Breast epithelium (tissue), 4 donors: ENCODE results near the gene COL4A2. TPM values are rescaled to one million over a fixed set of nuclear protein-coding genes. Genes with fewer than 3 reads are reported as not detected.
A peak's percentile ranks its signal among the peaks of the same experiment; 100 is the strongest.

Experiments
- DNase-seq, 2 donors: peaks; one replicate each; pipeline ENCODE4 v3.0.0-alpha.2; 2019; ENCODE audit warnings: low spot score in 2 of 2
- H3K27ac ChIP-seq, 2 donors: fragments of 200-600 bp; sonication (generic) in 1 of 2; one replicate each; pipeline ENCODE4 v1.5.1; 2016 to 2019; ENCODE audit warnings: mild to moderate bottlenecking in 1 of 2
- H3K27me3 ChIP-seq, 2 donors: fragments of 200-600 bp; sonication (generic) in 1 of 2; one replicate each; pipeline versions ENCODE4 v1.5.1 to v1.6.0; 2017 to 2019; ENCODE audit warnings: control low read depth in 1 of 2, mild to moderate bottlenecking in 1 of 2
- H3K36me3 ChIP-seq: fragments of 200-600 bp; one replicate; pipeline ENCODE4 v1.5.1; 2019
- H3K4me1 ChIP-seq, 2 donors: fragments of 200-600 bp; sonication (generic); one replicate each; pipeline ENCODE4 v1.5.1; 2016 to 2019; ENCODE audit warnings: control low read depth in 1 of 2
- H3K4me3 ChIP-seq, 3 donors: fragments of 200-600 bp; sonication (generic); 1 replicate in 2 of 3; 2 replicates in 1 of 3; pipeline ENCODE4 v1.5.1; 2016 to 2019; ENCODE audit warnings: mild to moderate bottlenecking in 3 of 3, moderate library complexity in 2 of 3
- H3K9me3 ChIP-seq, 2 donors: fragments of 200-600 bp; sonication (generic) in 1 of 2; one replicate each; pipeline ENCODE4 v1.5.1; 2016 to 2019; ENCODE audit warnings: control low read depth in 1 of 2
- CTCF ChIP-seq, 3 donors: fragments of 450-650 bp; IDR thresholded peaks; one replicate each; pipeline ENCODE4 v1.5.1; 2016 to 2017; ENCODE audit warnings: antibody characterized with exemption in 3 of 3, mild to moderate bottlenecking in 3 of 3, moderate library complexity in 3 of 3
- POLR2A ChIP-seq: fragments of 450-650 bp; IDR thresholded peaks from one replicate; pipeline ENCODE4 v1.6.1; 2016; ENCODE audit warnings: antibody characterized with exemption, mild to moderate bottlenecking, moderate library complexity
- POLR2AphosphoS5 ChIP-seq, 3 donors: sonication (generic); formaldehyde crosslinking; IDR thresholded peaks; one replicate each; pipeline ENCODE4 v1.6.1; 2017; ENCODE audit warnings: antibody characterized with exemption in 3 of 3
- intact Hi-C: fragments of 100-400 bp; cut with DNase I; formaldehyde crosslinking; loops from one replicate; pipeline ENCODE4 v1.15.1; 2023; ENCODE audit warnings: low total_unique reads
- total RNA-seq, 3 donors: library from RNA; depleted of rRNA; stranded (reverse); fragments of >200 nt; gene quantifications; one replicate each; pipeline ENCODE4 v1.1.0, GENCODE V29; 2016

Gene COL4A2
- total RNA-seq, 3 donors from 2014 or later, result 107 to 841 (median 307) TPM

GRCh38 chr13:110520431-110521295 lies 213.6 kb downstream of the COL4A2 start:
- Histone ChIP-seq H3K27ac (peak overlapping the region; percentile 29 to 74), H3K27me3 (no peaks in the 10 kb centered on the region), H3K4me3 (no peak overlapping the region), H3K9me3 (no peaks in the 10 kb centered on the region), H3K36me3 (no peaks in the 10 kb centered on the region), H3K4me1 (peaks cover 4 to 11% of the 10 kb centered on the region in 2 donors)
- TF ChIP-seq CTCF (IDR thresholded peaks at IDR 0.05) (no peak), POLR2AphosphoS5 (IDR thresholded peaks at IDR 0.05) (peak; percentile 69 to 98 (median 79))
- peak in 1 of 2 donors; percentile 71 for DNase-seq
- intact Hi-C loops, result no loop called here

GRCh38 chr13:110521296-110521680 lies 214.2 kb downstream of the COL4A2 start:
- Histone ChIP-seq H3K9me3 (no peaks in the 10 kb centered on the region), H3K4me3 (no peak overlapping the region), H3K36me3 (no peaks in the 10 kb centered on the region), H3K4me1 (peaks cover 4 to 12% of the 10 kb centered on the region in 2 donors), H3K27me3 (no peaks in the 10 kb centered on the region), H3K27ac (peak overlapping the region; percentile 29 to 73)
- intact Hi-C loops, result no loop called here
- DNase-seq, result no peak
- no peak for TF ChIP-seq POLR2A
- no peak for TF ChIP-seq POLR2AphosphoS5 (IDR thresholded peaks at IDR 0.05)
- TF ChIP-seq CTCF (IDR thresholded peaks at IDR 0.05), result no peak

GRCh38 chr13:110521946-110522345 lies 214.9 kb downstream of the COL4A2 start:
- no peak for DNase-seq
- H3K4me1 ChIP-seq, result peaks cover 4 to 12% of the 10 kb centered on the region in 2 donors
- peak overlapping the region in 1 of 2 donors; percentile 32 for H3K27ac ChIP-seq
- intact Hi-C loops, result no loop called here
- H3K36me3 ChIP-seq, result no peaks in the 10 kb centered on the region
- H3K9me3 ChIP-seq, result no peaks in the 10 kb centered on the region
- no peak overlapping the region for H3K4me3 ChIP-seq
- H3K27me3 ChIP-seq, result no peaks in the 10 kb centered on the region
- no peak for TF ChIP-seq POLR2A
- TF ChIP-seq CTCF (IDR thresholded peaks at IDR 0.05), result no peak
- TF ChIP-seq POLR2AphosphoS5 (IDR thresholded peaks at IDR 0.05), result peak in 1 of 3 donors; percentile 42

GRCh38 chr13:110522721-110523120 lies 215.6 kb downstream of the COL4A2 start:
- Histone ChIP-seq H3K9me3 (no peaks in the 10 kb centered on the region), H3K4me1 (peaks cover 4 to 12% of the 10 kb centered on the region in 2 donors), H3K27ac (no peak overlapping the region), H3K27me3 (no peaks in the 10 kb centered on the region), H3K4me3 (no peak overlapping the region), H3K36me3 (no peaks in the 10 kb centered on the region)
- intact Hi-C loops, result no loop called here
- DNase-seq, result no peak
- no peak for TF ChIP-seq POLR2A
- no peak for TF ChIP-seq CTCF (IDR thresholded peaks at IDR 0.05)
- TF ChIP-seq POLR2AphosphoS5 (IDR thresholded peaks at IDR 0.05), result no peak

- Histone ChIP-seq H3K27ac (peak overlapping the region in 1 of 2 donors; percentile 82), H3K9me3 (no peaks in the 10 kb centered on the region), H3K27me3 (no peaks in the 10 kb centered on the region), H3K4me1 (peaks cover 4 to 12% of the 10 kb centered on the region in 2 donors), H3K4me3 (no peak overlapping the region), H3K36me3 (no peaks in the 10 kb centered on the region)
- TF ChIP-seq CTCF (IDR thresholded peaks at IDR 0.05) (no peak), POLR2AphosphoS5 (IDR thresholded peaks at IDR 0.05) (no peak), POLR2A (no peak)
- intact Hi-C loops, result no loop called here
- DNase-seq, result no peak
Observed at GRCh38 chr13:110523180-110523579, 216.1 kb downstream of the COL4A2 start.
